GM19395 (cell line): ENCODE measurements around the gene PIP5K1A.
"Not testable (repeated sequence)": the region's sequence is repeated elsewhere in the genome, so short reads cannot be mapped to it uniquely, and the experiment has no call there.

Source experiments
- ATAC-seq: cut with Tn5 transposase; IDR thresholded peaks from one replicate; pipeline ENCODE4 v1.9.1; 2021; ENCODE audit warnings: mild to moderate bottlenecking, moderate library complexity; ENCODE audit not compliant: unreplicated experiment

PIP5K1A gene

GRCh38 chr1:151192047-151192446 lies 6.3 kb upstream of the PIP5K1A start:
- no peak for ATAC-seq

GRCh38 chr1:151193304-151193703 lies 5.0 kb upstream of the PIP5K1A start:
- no peak for ATAC-seq

- no peak for ATAC-seq
These were observed 4.5 kb upstream of the PIP5K1A start for GRCh38 chr1:151193856-151194255.

GRCh38 chr1:151194894-151195594 lies 3.3 kb upstream of the PIP5K1A start:
- not testable (repeated sequence) for ATAC-seq

- no peak for ATAC-seq
These were observed 2.0 kb upstream of the PIP5K1A start for GRCh38 chr1:151196292-151196800.

- ATAC-seq, result no peak
These were observed 494 bp upstream of the PIP5K1A start for GRCh38 chr1:151197863-151198253.

- ATAC-seq, result no peak
These were observed 1.7 kb downstream of the PIP5K1A start for GRCh38 chr1:151199873-151200581.

- ATAC-seq, result not testable (repeated sequence)
These were observed 7.1 kb downstream of the PIP5K1A start for GRCh38 chr1:151205381-151205965.

GRCh38 chr1:151210830-151211229 lies 12.5 kb downstream of the PIP5K1A start:
- no peak for ATAC-seq

- no peak for ATAC-seq
These were observed 13.8 kb downstream of the PIP5K1A start for GRCh38 chr1:151211972-151212705.

- ATAC-seq, result no peak
These were observed 15.2 kb downstream of the PIP5K1A start for GRCh38 chr1:151213560-151213959.

GRCh38 chr1:151221616-151222015 lies 23.3 kb downstream of the PIP5K1A start:
- no peak for ATAC-seq

GRCh38 chr1:151222130-151222529 lies 23.8 kb downstream of the PIP5K1A start:
- ATAC-seq, result no peak

- ATAC-seq, result no peak
These were observed 36.9 kb downstream of the PIP5K1A start for GRCh38 chr1:151235235-151235634.

- ATAC-seq, result no peak
These were observed 39.5 kb downstream of the PIP5K1A start for GRCh38 chr1:151237678-151238466.

- no peak for ATAC-seq
These were observed 40.1 kb downstream of the PIP5K1A start for GRCh38 chr1:151238467-151238739.

GRCh38 chr1:151242442-151242841 lies 44.1 kb downstream of the PIP5K1A start:
- ATAC-seq, result no peak

- no peak for ATAC-seq
These were observed 45.4 kb downstream of the PIP5K1A start for GRCh38 chr1:151243683-151244216.

- no peak for ATAC-seq
These were observed 48.4 kb downstream of the PIP5K1A start for GRCh38 chr1:151246786-151247185.
